ENCODE measurements around the gene RPL41. TPM values are rescaled to one million over a fixed set of nuclear protein-coding genes. Genes with fewer than 3 reads are reported as not detected.

Gene RPL41
- total and polyA plus RNA-seq, 10 of the 15 experiments (the other 5 are each of a cell fraction or from before 2014, with no cell fraction given) = 4,144 to 19,112 (median 8,004) TPM

DNA sequence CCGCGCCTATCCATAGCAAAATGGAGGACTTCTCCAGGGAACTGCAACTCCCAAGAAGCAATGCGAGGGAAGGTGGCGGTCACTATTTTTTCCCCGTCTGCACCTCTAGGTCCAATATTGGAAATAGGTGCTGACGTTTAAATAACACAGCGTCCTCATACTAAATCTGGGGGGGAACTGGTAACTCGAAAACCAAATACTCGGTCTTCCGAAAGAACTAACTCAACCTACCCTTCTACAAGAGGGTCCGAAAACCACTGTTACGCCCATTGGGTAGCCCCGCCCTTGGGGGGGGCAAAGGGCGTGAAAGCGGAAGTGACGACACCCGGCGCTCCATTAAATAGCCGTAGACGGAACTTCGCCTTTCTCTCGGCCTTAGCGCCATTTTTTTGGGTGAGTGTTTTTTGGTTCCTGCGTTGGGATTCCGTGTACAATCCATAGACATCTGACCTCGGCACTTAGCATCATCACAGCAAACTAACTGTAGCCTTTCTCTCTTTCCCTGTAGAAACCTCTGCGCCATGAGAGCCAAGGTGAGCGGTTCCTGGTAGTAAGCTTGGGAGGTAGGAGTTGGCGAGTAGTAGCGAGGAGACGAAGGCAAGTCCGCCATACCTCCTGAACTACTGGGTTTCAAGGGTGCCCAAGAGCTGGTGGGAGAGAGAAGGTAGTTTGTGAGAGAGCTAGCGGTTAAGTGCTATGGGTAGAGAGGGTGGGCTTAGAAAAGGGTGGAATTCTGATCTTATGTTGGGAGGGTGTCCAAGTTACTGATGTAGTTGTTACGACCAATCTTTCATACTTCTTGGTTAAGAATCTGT, at the start of gene RPL41 (continued):
- TF ChIP-seq SIX5 (IDR thresholded peaks at IDR 0.05; ENCODE audit: low read depth, low read length, severe bottlenecking) (peak; percentile 75), IKZF1 (conservative IDR thresholded peaks at IDR 0.05) (peak; percentile 78), IRF4 (IDR thresholded peaks at IDR 0.05; ENCODE audit: low read depth, low read length) (peak; percentile 59; the same call in 1 of the 2 replicates), RELA (IDR thresholded peaks at IDR 0.05; ENCODE audit: borderline replicate concordance, partially characterized antibody) (peak; percentile 61), NR2F1 (conservative IDR thresholded peaks at IDR 0.05) (peak; percentile 81), TARDBP (IDR thresholded peaks at IDR 0.05; ENCODE audit: borderline replicate concordance) (no peak), NR2C1 (IDR thresholded peaks at IDR 0.05) (peak; percentile 94), CBX3 (IDR thresholded peaks at IDR 0.05; ENCODE audit: borderline replicate concordance, low read depth) (no peak), ZNF384 (IDR thresholded peaks at IDR 0.05; ENCODE audit: borderline replicate concordance, low read depth, low read length) (no peak), WRNIP1 (IDR thresholded peaks at IDR 0.05; ENCODE audit: borderline replicate concordance, low read depth, low read length) (no peak; the same call in 1 of the 2 replicates), MTA2 (IDR thresholded peaks at IDR 0.05; ENCODE audit: low read depth) (peak; percentile 81), ZZZ3 (IDR thresholded peaks at IDR 0.05; ENCODE audit: control insufficient read depth, insufficient read length, low read depth) (no peak), POU2F2 (IDR thresholded peaks at IDR 0.05; ENCODE audit: borderline replicate concordance, low read depth, low read length) (peak; percentile 97), POLR2AphosphoS2 (IDR thresholded peaks at IDR 0.05; ENCODE audit: low read depth, low read length) (peak; percentile 99)
- TF ChIP-seq, protein P1, sequence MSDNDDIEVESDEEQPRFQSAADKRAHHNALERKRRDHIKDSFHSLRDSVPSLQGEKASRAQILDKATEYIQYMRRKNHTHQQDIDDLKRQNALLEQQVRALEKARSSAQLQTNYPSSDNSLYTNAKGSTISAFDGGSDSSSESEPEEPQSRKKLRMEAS (IDR thresholded peaks at IDR 0.05; ENCODE audit: low read depth, low read length) = 0 out of 2 replicates have a peak, but pooled peaks have one; percentile 51
- TF ChIP-seq, protein P2, sequence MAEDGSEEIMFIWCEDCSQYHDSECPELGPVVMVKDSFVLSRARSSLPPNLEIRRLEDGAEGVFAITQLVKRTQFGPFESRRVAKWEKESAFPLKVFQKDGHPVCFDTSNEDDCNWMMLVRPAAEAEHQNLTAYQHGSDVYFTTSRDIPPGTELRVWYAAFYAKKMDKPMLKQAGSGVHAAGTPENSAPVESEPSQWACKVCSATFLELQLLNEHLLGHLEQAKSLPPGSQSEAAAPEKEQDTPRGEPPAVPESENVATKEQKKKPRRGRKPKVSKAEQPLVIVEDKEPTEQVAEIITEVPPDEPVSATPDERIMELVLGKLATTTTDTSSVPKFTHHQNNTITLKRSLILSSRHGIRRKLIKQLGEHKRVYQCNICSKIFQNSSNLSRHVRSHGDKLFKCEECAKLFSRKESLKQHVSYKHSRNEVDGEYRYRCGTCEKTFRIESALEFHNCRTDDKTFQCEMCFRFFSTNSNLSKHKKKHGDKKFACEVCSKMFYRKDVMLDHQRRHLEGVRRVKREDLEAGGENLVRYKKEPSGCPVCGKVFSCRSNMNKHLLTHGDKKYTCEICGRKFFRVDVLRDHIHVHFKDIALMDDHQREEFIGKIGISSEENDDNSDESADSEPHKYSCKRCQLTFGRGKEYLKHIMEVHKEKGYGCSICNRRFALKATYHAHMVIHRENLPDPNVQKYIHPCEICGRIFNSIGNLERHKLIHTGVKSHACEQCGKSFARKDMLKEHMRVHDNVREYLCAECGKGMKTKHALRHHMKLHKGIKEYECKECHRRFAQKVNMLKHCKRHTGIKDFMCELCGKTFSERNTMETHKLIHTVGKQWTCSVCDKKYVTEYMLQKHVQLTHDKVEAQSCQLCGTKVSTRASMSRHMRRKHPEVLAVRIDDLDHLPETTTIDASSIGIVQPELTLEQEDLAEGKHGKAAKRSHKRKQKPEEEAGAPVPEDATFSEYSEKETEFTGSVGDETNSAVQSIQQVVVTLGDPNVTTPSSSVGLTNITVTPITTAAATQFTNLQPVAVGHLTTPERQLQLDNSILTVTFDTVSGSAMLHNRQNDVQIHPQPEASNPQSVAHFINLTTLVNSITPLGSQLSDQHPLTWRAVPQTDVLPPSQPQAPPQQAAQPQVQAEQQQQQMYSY (CRISPR knock-in tag; IDR thresholded peaks at IDR 0.05) = no peak
